ENCODE results near the gene FYN.

The FYN gene

DNA sequence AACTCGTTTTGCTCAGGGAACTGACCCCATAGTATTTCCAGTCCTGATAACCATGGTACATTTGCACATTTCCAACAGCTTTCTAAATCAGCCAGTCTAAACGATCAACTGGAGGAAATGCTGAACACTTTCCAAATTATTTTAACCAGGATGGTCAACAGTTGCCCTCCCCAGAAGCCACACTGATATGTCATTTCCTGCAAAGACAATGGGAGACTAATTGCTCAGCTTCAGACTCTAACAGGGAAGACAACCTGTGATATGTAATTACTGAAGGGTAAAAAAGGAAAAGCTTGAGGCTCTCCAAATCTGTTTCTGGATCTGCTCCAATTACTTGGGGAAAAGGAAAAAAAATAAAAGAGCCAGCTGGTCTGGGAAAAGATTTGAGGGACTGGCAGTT is 88.8 kb downstream of the FYN start:
- peak overlapping the region; percentile 13 to 53 (median 46) for H3K27ac Mint-ChIP-seq
- H3K4me3 Mint-ChIP-seq: no peak overlapping the region
- H3K4me1 Mint-ChIP-seq: peaks cover 51% of the 10 kb centered on the region
- H3K9me3 Mint-ChIP-seq: no peaks in the 10 kb centered on the region
- TF ChIP-seq, protein P1, sequence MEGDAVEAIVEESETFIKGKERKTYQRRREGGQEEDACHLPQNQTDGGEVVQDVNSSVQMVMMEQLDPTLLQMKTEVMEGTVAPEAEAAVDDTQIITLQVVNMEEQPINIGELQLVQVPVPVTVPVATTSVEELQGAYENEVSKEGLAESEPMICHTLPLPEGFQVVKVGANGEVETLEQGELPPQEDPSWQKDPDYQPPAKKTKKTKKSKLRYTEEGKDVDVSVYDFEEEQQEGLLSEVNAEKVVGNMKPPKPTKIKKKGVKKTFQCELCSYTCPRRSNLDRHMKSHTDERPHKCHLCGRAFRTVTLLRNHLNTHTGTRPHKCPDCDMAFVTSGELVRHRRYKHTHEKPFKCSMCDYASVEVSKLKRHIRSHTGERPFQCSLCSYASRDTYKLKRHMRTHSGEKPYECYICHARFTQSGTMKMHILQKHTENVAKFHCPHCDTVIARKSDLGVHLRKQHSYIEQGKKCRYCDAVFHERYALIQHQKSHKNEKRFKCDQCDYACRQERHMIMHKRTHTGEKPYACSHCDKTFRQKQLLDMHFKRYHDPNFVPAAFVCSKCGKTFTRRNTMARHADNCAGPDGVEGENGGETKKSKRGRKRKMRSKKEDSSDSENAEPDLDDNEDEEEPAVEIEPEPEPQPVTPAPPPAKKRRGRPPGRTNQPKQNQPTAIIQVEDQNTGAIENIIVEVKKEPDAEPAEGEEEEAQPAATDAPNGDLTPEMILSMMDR (IDR thresholded peaks at IDR 0.05; ENCODE audit: unreplicated experiment in 3 of 3): no peak
- no peaks in the 10 kb centered on the region for H3K27me3 Mint-ChIP-seq (ENCODE audit: low read depth)
- peaks cover 18% of the 10 kb centered on the region for H3K36me3 Mint-ChIP-seq (ENCODE audit: low read depth)

DNA sequence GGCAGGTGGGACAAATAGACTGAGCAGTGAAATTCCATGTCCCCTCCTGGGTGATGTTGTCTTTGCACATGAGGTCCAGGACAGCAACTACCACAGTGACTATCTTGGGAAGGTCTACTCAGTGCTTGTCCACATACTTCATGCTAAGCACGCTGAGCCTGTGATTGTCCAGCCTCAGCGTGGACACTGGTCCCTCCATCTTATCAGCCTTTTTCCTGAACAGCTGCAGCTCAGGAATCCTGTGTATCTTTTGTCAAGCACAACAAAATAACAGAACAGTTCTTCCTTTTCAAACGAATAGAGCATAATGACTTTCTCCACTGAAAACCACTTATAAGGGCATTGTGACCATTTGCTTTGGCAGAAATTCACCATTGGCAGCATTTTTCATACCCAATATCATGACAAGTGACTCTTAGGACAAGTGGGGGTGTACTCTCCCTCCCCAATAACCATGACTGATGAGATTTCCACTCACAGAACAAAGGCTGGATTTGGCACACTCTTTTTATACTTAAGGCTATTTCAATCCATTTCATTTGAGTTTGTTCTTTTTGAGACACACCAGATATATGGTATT is 90.3 kb downstream of the FYN start:
- Mint-ChIP-seq H3K27ac (peak overlapping the region in 2 of 3 experiments; percentile 46 to 73), H3K9me3 (no peaks in the 10 kb centered on the region), H3K4me1 (peaks cover 59% of the 10 kb centered on the region), H3K36me3 (ENCODE audit: low read depth) (peaks cover 21% of the 10 kb centered on the region), H3K27me3 (ENCODE audit: low read depth) (no peaks in the 10 kb centered on the region), H3K4me3 (no peak overlapping the region)
- TF ChIP-seq, protein P1 (IDR thresholded peaks at IDR 0.05; ENCODE audit: unreplicated experiment in 3 of 3): no peak

DNA sequence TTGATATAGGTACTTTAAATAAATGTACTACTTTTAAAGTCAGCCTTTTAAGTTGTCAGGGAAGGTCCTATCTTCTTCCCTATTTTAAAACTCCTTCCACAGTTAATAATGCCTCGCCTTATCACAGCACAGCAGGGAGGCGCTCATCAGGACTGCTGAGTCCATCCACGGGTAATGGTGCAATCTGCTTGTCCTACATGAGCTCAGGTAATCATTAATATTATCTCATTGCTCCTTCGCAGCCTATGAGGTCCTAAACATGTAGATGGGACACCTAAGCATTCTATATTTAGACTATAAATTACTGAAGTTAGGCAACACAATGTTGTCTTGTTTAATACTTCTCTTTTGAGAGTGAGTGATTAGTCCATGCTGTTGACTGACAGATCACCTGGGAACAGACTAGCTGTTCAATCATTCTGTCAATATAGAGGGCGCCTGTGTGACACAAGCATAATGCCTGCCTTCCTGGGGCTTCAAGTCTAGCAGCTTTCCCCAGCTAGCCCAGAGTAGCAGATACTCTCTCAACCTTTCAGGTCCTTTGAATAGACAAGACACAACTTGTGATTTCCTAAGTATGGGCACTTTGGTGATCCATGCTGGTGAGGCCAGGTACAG is 91.0 kb downstream of the FYN start:
- Mint-ChIP-seq H3K27ac (no peak overlapping the region), H3K36me3 (ENCODE audit: low read depth) (peaks cover 22% of the 10 kb centered on the region), H3K27me3 (ENCODE audit: low read depth) (no peaks in the 10 kb centered on the region), H3K4me3 (no peak overlapping the region), H3K4me1 (peaks cover 66% of the 10 kb centered on the region), H3K9me3 (no peaks in the 10 kb centered on the region)
- TF ChIP-seq, protein P1 (IDR thresholded peaks at IDR 0.05; ENCODE audit: unreplicated experiment in 3 of 3): no peak

DNA sequence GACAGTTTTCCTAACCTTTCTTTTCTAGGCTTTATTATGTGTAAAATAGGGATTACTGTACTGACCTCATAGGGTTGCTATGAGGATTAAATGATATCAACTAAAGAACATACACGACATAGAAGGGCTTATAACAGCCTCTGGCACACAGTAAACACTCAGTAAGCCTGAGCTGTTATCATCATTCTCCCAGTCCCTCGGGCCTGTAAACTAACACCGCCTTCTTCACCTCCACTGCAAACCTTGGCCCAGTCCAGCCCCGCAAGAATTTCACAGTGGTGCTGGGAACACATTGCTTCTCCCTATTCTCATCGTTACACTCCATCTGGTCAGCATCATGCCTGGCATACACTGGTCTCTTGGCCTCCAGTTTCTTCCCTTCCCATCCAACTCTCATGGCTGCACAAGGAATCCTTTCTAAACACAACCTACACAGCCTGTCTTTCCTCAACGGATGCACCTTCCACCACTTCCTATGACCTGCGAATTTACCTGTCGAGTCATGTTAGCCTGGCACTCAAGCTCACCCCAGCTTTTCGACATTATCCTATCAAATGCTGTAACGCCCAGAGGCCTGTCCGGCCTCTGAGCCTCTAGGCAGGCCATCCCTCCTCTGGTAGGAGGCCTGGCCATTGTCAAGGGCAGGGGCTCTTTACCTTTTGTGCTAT is 92.1 kb downstream of the FYN start:
- no peak overlapping the region for H3K4me3 Mint-ChIP-seq
- TF ChIP-seq, protein P1 (IDR thresholded peaks at IDR 0.05; ENCODE audit: unreplicated experiment in 3 of 3): no peak
- no peaks in the 10 kb centered on the region for H3K27me3 Mint-ChIP-seq (ENCODE audit: low read depth)
- peaks cover 77% of the 10 kb centered on the region for H3K4me1 Mint-ChIP-seq
- H3K27ac Mint-ChIP-seq: peak overlapping the region; percentile 23 to 62 (median 32)
- peaks cover 20% of the 10 kb centered on the region for H3K36me3 Mint-ChIP-seq (ENCODE audit: low read depth)
- no peaks in the 10 kb centered on the region for H3K9me3 Mint-ChIP-seq

DNA sequence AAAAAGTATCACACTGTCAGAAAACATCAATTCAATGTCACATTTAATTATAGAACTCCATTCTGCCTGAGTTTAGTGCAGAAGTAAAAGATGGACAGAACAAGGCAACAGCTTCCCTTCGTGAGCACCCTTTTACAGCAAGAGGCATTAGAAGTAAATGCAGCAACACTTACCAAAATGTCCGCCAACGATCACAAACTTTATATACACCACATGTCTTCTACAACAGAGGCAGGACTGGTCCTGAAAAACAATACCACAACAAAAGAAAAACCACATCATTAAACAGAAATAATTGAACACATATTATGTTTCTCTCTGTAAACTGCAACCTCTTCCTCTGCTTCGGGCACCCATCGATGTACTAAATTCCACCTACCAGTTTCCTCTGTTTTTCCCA is 92.9 kb downstream of the FYN start:
- peaks cover 85% of the 10 kb centered on the region for H3K4me1 Mint-ChIP-seq
- TF ChIP-seq, protein P1 (IDR thresholded peaks at IDR 0.05; ENCODE audit: unreplicated experiment in 3 of 3): no peak
- H3K9me3 Mint-ChIP-seq: no peaks in the 10 kb centered on the region
- H3K4me3 Mint-ChIP-seq: no peak overlapping the region
- peaks cover 20% of the 10 kb centered on the region for H3K36me3 Mint-ChIP-seq (ENCODE audit: low read depth)
- H3K27ac Mint-ChIP-seq: peak overlapping the region in 2 of 3 experiments; percentile 8 to 62
- H3K27me3 Mint-ChIP-seq (ENCODE audit: low read depth): no peaks in the 10 kb centered on the region

Measured in nephron (organoid).